Nephron progenitor cell (in vitro differentiated cells): ENCODE results near the gene TDRD3.
A peak's percentile ranks its signal among the peaks of the same experiment; 100 is the strongest.

Experiments
- DNase-seq: peaks from one replicate; pipeline ENCODE4 v3.0.0; 2021
- H3K27ac Mint-ChIP-seq: 2 replicates; pipeline ENCODE4 v1.8.0; 2021; ENCODE audit warnings: mild to moderate bottlenecking, moderate library complexity, mixed read lengths
- H3K27me3 Mint-ChIP-seq: 2 replicates; pipeline ENCODE4 v1.8.0; 2021; ENCODE audit warnings: mild to moderate bottlenecking, low read depth, mixed read lengths; ENCODE audit not compliant: poor library complexity
- H3K36me3 Mint-ChIP-seq: 2 replicates; pipeline ENCODE4 v1.8.0; 2021; ENCODE audit warnings: low read depth, mixed read lengths
- H3K4me1 Mint-ChIP-seq: 2 replicates; pipeline ENCODE4 v1.8.0; 2021; ENCODE audit warnings: mixed read lengths
- H3K4me3 Mint-ChIP-seq: 2 replicates; pipeline ENCODE4 v1.8.0; 2021; ENCODE audit warnings: mild to moderate bottlenecking, moderate library complexity, mixed read lengths
- H3K9me3 Mint-ChIP-seq: 2 replicates; pipeline ENCODE4 v1.8.0; 2021; ENCODE audit warnings: mild to moderate bottlenecking, moderate library complexity, mixed read lengths
- TF ChIP-seq, protein P1 (sequence below): fragments of 200-600 bp; sonication (generic); IDR thresholded peaks from 2 replicates; pipeline ENCODE4 v1.5.0; 2021; ENCODE audit warnings: antibody characterized with exemption

The TDRD3 gene

GRCh38 chr13:60574735-60575134, 177.7 kb downstream of the TDRD3 start:
- Mint-ChIP-seq H3K27ac (peak overlapping the region; percentile 3), H3K27me3 (no peaks in the 10 kb centered on the region), H3K4me1 (peaks cover 39% of the 10 kb centered on the region), H3K9me3 (peaks cover 6% of the 10 kb centered on the region), H3K4me3 (no peak overlapping the region), H3K36me3 (peaks cover 28% of the 10 kb centered on the region)
- DNase-seq = no peak
- TF ChIP-seq, protein P1, sequence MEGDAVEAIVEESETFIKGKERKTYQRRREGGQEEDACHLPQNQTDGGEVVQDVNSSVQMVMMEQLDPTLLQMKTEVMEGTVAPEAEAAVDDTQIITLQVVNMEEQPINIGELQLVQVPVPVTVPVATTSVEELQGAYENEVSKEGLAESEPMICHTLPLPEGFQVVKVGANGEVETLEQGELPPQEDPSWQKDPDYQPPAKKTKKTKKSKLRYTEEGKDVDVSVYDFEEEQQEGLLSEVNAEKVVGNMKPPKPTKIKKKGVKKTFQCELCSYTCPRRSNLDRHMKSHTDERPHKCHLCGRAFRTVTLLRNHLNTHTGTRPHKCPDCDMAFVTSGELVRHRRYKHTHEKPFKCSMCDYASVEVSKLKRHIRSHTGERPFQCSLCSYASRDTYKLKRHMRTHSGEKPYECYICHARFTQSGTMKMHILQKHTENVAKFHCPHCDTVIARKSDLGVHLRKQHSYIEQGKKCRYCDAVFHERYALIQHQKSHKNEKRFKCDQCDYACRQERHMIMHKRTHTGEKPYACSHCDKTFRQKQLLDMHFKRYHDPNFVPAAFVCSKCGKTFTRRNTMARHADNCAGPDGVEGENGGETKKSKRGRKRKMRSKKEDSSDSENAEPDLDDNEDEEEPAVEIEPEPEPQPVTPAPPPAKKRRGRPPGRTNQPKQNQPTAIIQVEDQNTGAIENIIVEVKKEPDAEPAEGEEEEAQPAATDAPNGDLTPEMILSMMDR = no peak

DNA sequence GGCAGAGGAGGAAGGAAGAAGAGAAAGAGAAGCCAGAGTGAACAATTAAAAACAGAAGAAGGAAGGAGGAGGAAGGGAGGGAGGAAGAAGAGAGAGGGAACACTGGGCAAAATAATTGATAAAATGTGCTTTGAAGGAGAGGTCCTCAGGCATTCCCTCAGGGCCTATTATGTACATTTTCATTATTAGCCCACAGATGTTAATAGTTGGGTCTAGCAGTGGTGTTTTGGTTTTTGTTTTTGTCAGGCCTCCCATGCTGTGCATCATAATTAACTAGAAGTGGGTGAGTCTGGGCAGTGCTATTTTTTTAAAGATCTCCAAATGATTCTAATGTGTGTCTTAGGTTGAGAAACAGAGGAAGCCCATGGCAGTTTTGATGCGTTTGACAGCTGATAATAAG, 178.1 kb downstream of the TDRD3 start:
- Mint-ChIP-seq H3K4me1 (peaks cover 39% of the 10 kb centered on the region), H3K36me3 (peaks cover 24% of the 10 kb centered on the region), H3K9me3 (peaks cover 3% of the 10 kb centered on the region), H3K27me3 (no peaks in the 10 kb centered on the region), H3K4me3 (no peak overlapping the region), H3K27ac (peak overlapping the region; percentile 3)
- no peak for DNase-seq
- TF ChIP-seq, protein P1 = no peak

GRCh38 chr13:60577761-60578160, 180.7 kb downstream of the TDRD3 start:
- H3K4me1 Mint-ChIP-seq = peaks cover 24% of the 10 kb centered on the region
- DNase-seq = no peak
- H3K36me3 Mint-ChIP-seq = peaks cover 18% of the 10 kb centered on the region
- no peak overlapping the region for H3K27ac Mint-ChIP-seq
- TF ChIP-seq, protein P1 = no peak
- H3K4me3 Mint-ChIP-seq = no peak overlapping the region
- H3K9me3 Mint-ChIP-seq = peaks cover 3% of the 10 kb centered on the region
- H3K27me3 Mint-ChIP-seq = no peaks in the 10 kb centered on the region

DNA sequence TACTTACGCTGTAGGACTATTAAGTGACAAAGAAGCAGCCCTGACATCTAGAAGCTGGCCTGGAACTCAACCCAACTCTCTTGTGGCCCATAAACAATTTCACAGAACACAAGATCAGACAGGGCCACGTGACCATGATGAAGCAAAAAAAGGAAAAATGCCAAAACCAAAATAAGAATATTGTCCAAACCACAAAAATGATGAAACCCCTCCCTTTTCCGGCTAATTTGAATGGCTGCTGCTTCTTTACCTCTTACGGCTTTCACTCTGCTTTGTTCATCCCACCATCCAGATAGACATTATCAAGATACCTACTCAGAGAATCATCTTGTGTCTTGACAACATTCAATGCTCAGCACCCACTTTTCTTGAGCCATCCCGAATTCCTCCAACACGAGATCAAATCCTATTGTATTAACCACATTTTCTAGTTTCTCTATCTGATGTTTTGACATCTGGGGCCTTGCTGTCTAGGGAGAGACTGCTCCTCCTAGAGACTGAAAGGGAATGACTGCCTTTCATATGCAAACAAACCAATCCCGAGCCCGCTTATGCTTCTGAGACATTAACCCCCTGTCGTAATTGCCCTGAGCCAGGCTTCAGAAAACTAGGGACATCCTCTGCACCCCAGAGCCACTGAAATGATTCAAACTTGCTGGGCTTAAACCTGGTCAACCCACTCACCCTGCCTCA, 186.3 kb downstream of the TDRD3 start:
- H3K4me3 Mint-ChIP-seq = no peak overlapping the region

GRCh38 chr13:60583911-60584753, 187.1 kb downstream of the TDRD3 start:
- Mint-ChIP-seq H3K4me3 (peak overlapping the region; percentile 47), H3K27me3 (peaks cover 2% of the 10 kb centered on the region), H3K36me3 (peaks cover 13% of the 10 kb centered on the region), H3K4me1 (peaks cover 18% of the 10 kb centered on the region), H3K27ac (peak overlapping the region; percentile 21), H3K9me3 (peaks cover 27% of the 10 kb centered on the region)
- DNase-seq = no peak
- TF ChIP-seq, protein P1 = no peak

More for the DNA sequence above, 186.3 kb downstream of the TDRD3 start:
- TF ChIP-seq, protein P1 = no peak
- H3K9me3 Mint-ChIP-seq = peaks cover 29% of the 10 kb centered on the region
- peaks cover 13% of the 10 kb centered on the region for H3K36me3 Mint-ChIP-seq
- peaks cover 2% of the 10 kb centered on the region for H3K27me3 Mint-ChIP-seq
- DNase-seq = no peak
- H3K4me1 Mint-ChIP-seq = peaks cover 18% of the 10 kb centered on the region
- no peak overlapping the region for H3K27ac Mint-ChIP-seq
